Ishikawa (cell line): Measurements from ENCODE around the gene SMIM28.

Source experiments
- CEBPB ChIP-seq: IDR thresholded peaks from 2 replicates; pipeline ENCODE4 v1.6.1; 2012
- CREB1 ChIP-seq: IDR thresholded peaks from 2 replicates; pipeline ENCODE4 v1.6.1; 2012; ENCODE audit warnings: low read depth
- EGR1 ChIP-seq: IDR thresholded peaks from 2 replicates; pipeline ENCODE4 v1.6.1; 2012
- EP300 ChIP-seq: IDR thresholded peaks from 2 replicates; pipeline ENCODE4 v1.6.1; 2012; ENCODE audit warnings: borderline replicate concordance
- FOXM1 ChIP-seq: IDR thresholded peaks from 2 replicates; pipeline ENCODE4 v1.6.1; 2012; ENCODE audit warnings: low read depth, borderline replicate concordance
- MAX ChIP-seq: IDR thresholded peaks from 2 replicates; pipeline ENCODE4 v1.6.1; 2012
- NFIC ChIP-seq: IDR thresholded peaks from 2 replicates; pipeline ENCODE4 v1.6.1; 2012
- RAD21 ChIP-seq: IDR thresholded peaks from 2 replicates; pipeline ENCODE4 v1.6.1; 2012; ENCODE audit warnings: low read depth
- REST ChIP-seq: IDR thresholded peaks from 2 replicates; pipeline ENCODE4 v1.6.1; 2012; ENCODE audit warnings: low read depth, mild to moderate bottlenecking
- TAF1 ChIP-seq: IDR thresholded peaks from 2 replicates; pipeline ENCODE4 v1.6.1; 2012; ENCODE audit warnings: low read depth, mild to moderate bottlenecking
- TCF12 ChIP-seq: IDR thresholded peaks from 2 replicates; pipeline ENCODE4 v1.6.1; 2012; ENCODE audit warnings: low read depth
- TEAD4 ChIP-seq: IDR thresholded peaks from 2 replicates; pipeline ENCODE4 v1.6.1; 2012
- USF1 ChIP-seq: IDR thresholded peaks from 2 replicates; pipeline ENCODE4 v1.6.1; 2012
- YY1 ChIP-seq: IDR thresholded peaks from 2 replicates; pipeline ENCODE4 v1.6.1; 2012; ENCODE audit warnings: low read depth
- ZBTB7A ChIP-seq: IDR thresholded peaks from 2 replicates; pipeline ENCODE4 v1.6.1; 2012; ENCODE audit warnings: low read depth

Gene SMIM28

GRCh38 chr6:138429761-138430160, 52.1 kb downstream of the SMIM28 start:
- TF ChIP-seq CREB1 (no peak), MAX (no peak), CEBPB (no peak), TEAD4 (no peak), RAD21 (no peak), NFIC (no peak)

- TF ChIP-seq TAF1 (no peak), NFIC (no peak), EP300 (no peak), FOXM1 (no peak), RAD21 (no peak), CEBPB (no peak), REST (no peak), CREB1 (no peak), TCF12 (no peak), MAX (no peak), TEAD4 (no peak), USF1 (no peak), ZBTB7A (no peak), EGR1 (no peak), YY1 (no peak)
These were observed 52.8 kb downstream of the SMIM28 start for GRCh38 chr6:138430361-138431145.

GRCh38 chr6:138431256-138432062, 53.8 kb downstream of the SMIM28 start:
- no peak for TF ChIP-seq EP300
- TF ChIP-seq TEAD4 = no peak
- no peak for TF ChIP-seq REST
- TF ChIP-seq MAX = no peak
- TF ChIP-seq USF1 = no peak
- no peak for TF ChIP-seq ZBTB7A
- no peak for TF ChIP-seq RAD21
- no peak for TF ChIP-seq FOXM1
- no peak for TF ChIP-seq NFIC
- TF ChIP-seq TCF12 = no peak
- no peak for TF ChIP-seq CEBPB
- no peak for TF ChIP-seq CREB1
- no peak for TF ChIP-seq EGR1
- no peak for TF ChIP-seq TAF1
- no peak for TF ChIP-seq YY1

GRCh38 chr6:138432063-138432356, 54.3 kb downstream of the SMIM28 start:
- no peak for TF ChIP-seq FOXM1
- no peak for TF ChIP-seq MAX
- TF ChIP-seq EP300 = no peak
- no peak for TF ChIP-seq REST
- TF ChIP-seq NFIC = no peak
- TF ChIP-seq TCF12 = no peak
- TF ChIP-seq CEBPB = no peak
- no peak for TF ChIP-seq YY1
- no peak for TF ChIP-seq EGR1
- no peak for TF ChIP-seq TAF1
- no peak for TF ChIP-seq USF1
- TF ChIP-seq TEAD4 = no peak
- no peak for TF ChIP-seq ZBTB7A
- no peak for TF ChIP-seq CREB1
